Kidney tubule cell (primary cell): Measurements from ENCODE around the gene LITAF.
A peak's percentile ranks its signal among the peaks of the same experiment; 100 is the strongest.
"Not testable (repeated sequence)": the region's sequence is repeated elsewhere in the genome, so short reads cannot be mapped to it uniquely, and the experiment has no call there.

Experiments
- DNase-seq: peaks from one replicate; pipeline ENCODE4 v3.0.0-alpha.2; 2018; ENCODE audit warnings: low spot score

The LITAF gene

DNA sequence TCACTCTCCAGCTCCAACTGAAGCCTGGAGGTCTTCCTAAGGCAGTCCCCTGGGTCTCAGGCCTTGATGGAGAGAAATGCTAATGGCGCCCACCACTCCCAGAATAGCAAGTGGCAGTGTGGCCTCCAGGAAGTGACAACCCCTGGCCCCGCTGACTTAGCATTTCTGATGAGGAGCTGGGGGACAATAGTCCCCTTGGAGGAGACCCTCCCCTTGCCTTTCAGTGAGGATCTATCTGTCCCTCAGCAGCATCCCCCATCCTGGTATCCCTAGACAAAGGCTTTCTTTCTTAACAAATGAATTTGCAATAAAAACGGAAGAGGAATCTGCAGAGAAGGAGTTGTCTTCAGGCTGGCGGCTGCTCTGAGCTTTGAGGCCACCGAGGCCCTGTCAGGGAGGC lies 68.8 kb downstream of the LITAF start:
- DNase-seq = no peak

DNA sequence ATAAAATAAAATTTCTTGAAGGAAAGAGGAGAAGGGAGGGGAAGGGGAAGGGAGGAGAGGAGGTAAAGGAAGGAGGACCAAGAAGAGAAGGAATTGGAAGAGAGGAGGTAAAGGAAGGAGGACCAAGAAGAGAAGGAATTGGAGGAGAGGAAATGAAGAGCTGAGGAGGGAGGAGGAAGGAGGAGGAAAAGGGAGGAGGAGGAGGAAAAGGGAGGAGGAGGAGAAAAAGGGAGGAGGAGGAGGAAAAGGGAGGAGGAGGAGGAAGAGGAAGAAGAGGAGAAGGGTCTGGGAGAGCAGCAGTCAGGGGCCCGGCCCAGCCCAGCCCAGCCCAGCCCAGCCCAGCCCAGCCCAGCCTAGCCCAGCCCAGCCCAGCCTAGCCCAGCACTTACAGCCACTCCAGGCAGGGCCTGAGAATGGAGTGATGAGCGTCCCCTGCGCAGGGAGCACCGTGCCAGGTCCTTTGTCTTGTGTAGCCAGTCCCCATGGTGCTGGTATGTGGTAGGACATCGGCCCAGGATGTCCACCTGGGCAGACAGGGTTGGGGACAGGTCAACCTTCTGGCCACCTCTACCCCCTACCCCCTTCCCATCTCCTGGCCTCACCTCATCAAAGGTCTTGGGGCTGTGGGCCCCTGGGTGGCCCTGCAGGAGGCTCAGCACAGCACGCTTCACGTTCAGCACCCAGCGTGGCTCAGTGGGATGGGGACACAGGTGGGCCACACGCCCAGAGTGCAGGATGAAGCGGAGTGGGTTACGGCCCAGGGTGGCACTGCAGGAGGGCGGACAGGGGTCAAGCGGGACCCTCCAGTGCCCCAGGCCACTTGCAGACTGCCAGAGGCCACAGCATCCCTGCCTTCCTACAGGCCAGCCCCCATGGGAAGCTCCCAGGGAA lies 70.9 kb downstream of the LITAF start:
- no peak for DNase-seq

DNA sequence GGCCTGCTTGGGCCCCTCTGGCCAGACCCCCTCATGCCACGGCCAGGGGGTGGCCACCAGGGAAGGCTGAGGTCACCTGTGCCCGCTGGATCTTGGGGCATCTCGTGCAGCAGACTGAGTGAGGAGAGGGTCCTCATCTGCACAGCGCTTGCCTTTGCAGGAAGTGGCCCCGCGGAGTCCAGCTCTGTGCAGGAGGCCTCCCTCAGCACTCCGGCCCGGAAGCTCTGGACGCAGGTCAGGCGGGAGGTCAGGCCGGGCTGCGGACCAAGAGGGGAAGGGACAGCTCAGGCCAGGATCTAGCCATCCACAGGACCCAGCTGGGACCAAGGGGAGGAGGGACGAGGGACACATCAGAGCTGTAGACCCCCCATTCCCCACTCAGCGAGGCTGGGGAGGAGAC lies 72.4 kb downstream of the LITAF start:
- no peak for DNase-seq

DNA sequence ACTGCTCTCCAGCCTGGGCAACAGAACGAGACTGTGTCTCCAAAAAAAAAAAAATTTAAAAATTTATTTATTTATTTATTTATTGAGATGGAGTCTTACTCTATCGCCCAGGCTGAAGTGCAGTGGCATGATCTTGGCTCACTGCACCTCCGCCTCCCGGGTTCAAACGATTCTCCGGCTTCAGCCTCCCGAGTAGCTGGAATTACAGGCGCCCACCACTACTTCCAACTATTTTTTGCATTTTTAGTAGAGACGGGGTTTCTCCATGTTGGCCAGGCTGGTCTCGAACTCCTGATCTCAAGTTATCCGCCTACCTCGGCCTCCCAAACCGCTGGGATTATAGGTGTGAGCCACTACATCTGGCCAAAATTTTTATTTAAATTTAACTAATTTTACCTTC lies 73.4 kb downstream of the LITAF start:
- not testable (repeated sequence) for DNase-seq

- no peak for DNase-seq
Observed at GRCh38 chr16:11511801-11512200, 74.9 kb downstream of the LITAF start.

GRCh38 chr16:11511328-11511727 lies 75.4 kb downstream of the LITAF start:
- DNase-seq = no peak

DNA sequence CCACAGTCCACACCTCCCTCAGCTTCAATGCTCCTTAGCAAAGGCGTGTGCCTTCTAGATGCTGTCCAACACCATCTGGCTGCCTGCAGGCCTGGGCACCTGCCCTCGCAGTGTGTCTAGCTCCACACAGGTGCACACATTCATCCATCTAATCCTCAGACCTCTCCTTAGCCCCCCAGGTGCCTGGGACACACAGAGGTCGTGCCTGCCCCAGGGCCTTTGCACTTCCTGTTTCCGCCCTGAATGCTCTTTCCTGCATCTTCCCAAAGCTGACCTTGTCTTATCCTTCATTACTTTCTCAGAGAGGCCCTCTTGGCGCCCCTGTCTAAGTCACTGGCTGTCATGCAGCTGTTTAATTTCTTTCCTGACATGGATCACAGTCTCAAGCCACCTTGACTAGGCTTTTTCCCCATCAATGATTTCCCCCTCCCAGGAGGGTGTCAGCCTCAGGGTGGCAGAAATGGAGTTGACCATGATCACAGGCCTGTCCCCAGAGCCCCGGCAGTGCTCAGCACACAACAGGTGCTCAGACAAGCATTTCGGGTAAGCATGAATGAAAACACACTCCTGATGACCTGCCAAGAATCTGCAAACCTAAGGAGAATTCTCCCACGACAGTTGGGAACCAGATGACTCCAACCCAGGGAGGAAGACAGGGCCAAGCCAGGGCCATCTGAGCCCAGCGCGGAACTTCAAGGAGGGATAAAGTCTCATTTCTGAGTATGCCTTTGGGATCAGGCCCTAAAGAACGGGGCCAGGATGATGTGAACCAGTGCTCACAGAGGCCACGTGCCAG lies 76.3 kb downstream of the LITAF start:
- no peak for DNase-seq

GRCh38 chr16:11507991-11508390 lies 78.7 kb downstream of the LITAF start:
- no peak for DNase-seq

DNA sequence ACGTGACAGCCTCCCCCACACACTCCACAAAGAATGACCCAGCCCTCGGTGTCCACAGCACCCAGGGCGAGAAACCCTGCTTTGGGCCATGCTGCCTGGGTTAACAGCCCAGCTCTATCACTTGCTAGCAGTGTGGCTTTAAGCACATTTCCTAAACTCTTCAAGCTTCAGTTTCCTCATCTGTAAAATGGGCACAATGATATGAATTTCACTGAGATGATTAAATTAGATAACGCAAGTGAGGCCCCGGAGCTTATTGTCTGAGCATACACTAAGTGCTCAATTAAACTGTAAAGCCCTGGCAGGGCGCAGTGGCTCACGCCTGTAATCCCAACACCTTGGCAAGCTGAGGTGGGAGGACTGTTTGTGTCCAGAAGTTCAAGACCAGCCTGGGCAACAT lies 79.4 kb downstream of the LITAF start:
- DNase-seq = no peak

GRCh38 chr16:11506741-11507305 lies 79.9 kb downstream of the LITAF start:
- no peak for DNase-seq

DNA sequence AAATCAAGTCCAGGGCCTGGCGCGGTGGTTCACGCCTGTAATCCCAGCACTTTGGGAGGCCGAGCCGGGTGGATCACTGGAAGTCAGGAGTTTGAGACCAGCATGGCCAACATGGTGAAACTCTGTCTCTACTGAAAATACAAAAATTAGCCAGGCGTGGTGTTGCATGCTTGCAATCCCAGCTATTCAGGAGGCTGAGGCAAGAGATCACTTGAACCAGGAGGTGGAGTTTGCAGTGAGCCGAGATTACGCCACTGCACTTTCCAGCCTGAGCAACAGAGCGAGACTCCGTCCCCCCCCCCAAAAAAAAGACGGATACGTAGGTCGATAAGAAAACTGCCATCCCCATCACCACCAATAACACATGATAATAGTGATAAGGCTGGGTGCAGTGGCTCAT lies 82.5 kb downstream of the LITAF start:
- DNase-seq = not testable (repeated sequence)

- no peak for DNase-seq
Observed at GRCh38 chr16:11503566-11503965, 83.2 kb downstream of the LITAF start.

DNA sequence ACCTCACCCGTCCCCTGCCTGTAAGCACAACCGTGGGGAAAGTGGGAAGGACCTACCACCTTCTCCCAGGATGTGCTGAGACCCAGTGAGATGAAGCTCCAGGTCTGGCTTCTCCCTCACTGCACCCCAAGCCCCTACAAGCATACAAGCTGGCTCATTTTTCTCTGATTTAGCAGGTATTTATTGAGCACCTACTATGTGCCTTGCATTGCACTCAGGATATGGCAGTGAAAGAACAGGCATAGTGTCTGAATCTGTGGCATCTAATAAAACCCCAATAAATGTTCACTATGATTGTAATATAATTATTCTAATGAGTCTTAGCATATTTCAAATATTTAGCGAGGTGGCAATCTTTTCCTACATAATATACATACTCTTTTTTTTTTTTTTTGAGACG lies 84.5 kb downstream of the LITAF start:
- DNase-seq = no peak

- no peak for DNase-seq
Observed at GRCh38 chr16:11501632-11502031, 85.1 kb downstream of the LITAF start.

GRCh38 chr16:11500700-11501346 lies 85.9 kb downstream of the LITAF start:
- DNase-seq = no peak

DNA sequence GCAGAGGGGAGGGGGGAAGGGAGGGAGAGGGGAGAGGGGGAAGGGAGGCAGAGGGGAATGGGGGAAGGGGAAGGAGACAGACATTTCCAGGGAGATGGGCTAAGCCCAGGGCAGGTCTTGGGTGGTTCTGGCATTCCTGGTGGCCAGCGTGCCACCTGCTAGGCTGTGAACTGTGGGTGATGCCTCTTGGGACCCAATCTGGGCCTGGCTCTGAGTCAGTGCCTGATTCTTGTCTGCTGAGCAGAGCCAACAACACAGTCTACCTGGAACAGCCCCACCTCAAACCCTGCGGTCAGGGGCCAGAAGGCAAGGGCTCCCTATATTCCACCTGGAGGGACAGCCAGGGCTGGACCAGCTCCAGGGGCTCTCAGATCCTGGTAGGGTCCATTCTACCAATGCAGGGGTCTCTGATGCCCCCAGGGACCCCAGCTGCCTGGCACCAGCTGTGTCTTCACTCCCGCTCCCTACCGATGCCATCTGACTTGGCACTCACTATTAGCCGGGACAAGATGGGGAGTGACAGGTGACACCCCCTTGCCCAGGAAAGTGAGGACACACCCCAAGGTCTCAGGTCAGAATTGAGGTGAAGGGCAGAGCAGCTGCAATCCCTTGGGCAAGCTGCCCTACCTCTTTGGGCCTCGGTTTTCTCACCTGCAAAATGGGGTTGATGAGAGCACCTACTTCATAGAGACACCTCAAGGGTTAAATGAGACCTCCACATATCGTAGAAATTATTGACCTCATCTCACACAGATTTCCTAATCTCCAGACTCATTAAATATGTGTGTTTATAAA lies 87.2 kb downstream of the LITAF start:
- peak; percentile 20 for DNase-seq

DNA sequence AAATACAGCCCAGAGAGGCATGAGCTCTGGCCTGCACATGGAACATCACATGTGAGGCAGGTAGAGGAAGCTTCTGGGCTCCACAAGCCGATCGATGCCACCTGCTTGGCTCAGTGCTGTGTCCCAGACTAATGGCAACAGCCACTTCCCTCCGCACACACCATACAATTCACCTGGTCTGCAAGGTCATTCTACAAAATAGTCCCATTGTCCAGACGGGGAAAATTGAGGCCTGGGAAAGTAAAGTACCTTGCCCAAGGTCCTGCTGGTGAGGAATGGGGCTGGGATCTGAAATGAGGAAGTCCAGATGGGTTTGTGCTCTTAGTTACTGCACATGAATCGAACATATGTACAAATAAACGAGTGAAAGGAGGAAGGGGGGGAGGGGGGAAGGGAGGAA lies 88.0 kb downstream of the LITAF start:
- DNase-seq = no peak

DNA sequence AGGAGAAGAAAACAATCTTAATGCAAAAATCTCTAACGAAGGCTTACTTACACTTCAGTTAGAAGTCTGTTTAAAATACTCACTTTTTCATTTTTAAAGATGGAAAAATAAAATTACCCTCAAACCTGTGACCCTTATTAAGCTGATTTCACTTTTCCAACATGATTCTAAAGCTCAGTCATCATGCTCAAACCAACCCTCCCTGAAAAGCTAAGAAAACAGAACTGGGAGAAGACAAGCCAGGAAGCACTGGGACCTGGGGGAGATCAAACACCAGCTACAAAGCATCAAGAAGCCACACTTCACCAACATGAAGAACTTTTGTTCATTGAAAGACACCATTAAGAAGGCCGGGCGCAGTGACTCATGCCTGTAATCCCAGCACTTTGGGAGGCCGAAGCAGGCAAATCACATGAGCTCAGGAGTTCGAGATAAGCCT lies 88.8 kb downstream of the LITAF start:
- peak; percentile 39 for DNase-seq
